ENCODE measurements around the gene TMEM156. TPM values are rescaled to one million over a fixed set of nuclear protein-coding genes. Genes with fewer than 3 reads are reported as not detected.
"Not testable (repeated sequence)": the region's sequence is repeated elsewhere in the genome, so short reads cannot be mapped to it uniquely, and the experiment has no call there.

TMEM156 gene
- polyA plus RNA-seq, 3 donors = 0.31 to 1.1 (median 0.43) TPM

DNA sequence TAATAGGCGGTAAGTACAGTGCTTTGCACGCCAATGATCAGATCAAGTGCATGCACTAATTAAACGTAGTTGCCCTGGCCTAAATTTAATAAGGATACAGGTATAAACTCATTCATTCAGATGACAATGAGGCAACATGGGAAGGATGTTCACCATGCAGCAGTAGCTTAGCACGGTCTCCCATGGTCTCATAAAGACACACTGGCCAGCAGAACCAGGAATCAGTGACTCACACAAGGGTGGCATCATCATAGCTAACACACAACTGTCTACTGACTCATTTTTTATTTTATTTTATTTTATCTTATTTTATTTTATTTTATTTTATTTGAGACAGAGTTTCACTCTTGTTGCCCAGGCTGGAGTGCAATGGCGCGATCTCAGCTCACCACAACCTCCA lies 42.7 kb downstream of the TMEM156 start:
- H3K4me3 ChIP-seq (replicated peaks in 1 of 3; ENCODE audit: low read depth in 2 of 3, low read length in 3 of 3) = no peak overlapping the region
- TF ChIP-seq, protein P1, sequence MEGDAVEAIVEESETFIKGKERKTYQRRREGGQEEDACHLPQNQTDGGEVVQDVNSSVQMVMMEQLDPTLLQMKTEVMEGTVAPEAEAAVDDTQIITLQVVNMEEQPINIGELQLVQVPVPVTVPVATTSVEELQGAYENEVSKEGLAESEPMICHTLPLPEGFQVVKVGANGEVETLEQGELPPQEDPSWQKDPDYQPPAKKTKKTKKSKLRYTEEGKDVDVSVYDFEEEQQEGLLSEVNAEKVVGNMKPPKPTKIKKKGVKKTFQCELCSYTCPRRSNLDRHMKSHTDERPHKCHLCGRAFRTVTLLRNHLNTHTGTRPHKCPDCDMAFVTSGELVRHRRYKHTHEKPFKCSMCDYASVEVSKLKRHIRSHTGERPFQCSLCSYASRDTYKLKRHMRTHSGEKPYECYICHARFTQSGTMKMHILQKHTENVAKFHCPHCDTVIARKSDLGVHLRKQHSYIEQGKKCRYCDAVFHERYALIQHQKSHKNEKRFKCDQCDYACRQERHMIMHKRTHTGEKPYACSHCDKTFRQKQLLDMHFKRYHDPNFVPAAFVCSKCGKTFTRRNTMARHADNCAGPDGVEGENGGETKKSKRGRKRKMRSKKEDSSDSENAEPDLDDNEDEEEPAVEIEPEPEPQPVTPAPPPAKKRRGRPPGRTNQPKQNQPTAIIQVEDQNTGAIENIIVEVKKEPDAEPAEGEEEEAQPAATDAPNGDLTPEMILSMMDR (IDR thresholded peaks at IDR 0.05) = no peak
- no peak overlapping the region for H3K4me3 Mint-ChIP-seq

DNA sequence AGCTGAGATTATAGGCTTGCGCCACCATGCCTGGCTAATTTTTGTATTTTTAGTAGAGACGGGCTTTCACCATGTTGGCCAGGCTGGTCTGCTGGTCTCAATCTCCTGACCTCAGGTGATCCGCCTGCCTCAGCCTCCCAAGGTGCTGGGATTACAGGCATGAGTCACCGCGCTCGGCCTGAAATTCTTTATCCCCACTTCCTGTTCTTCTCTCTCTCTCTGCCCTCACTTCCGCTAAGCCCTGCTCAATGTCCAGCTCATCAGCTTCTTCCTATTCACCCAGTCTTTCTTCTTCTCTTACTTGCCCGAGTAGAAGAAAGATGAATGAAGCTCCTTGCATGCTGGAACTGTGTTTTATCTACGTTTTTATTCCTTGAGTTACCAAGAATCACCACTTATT lies 43.9 kb downstream of the TMEM156 start:
- H3K9me3 ChIP-seq (replicated peaks in 1 of 2; ENCODE audit: control insufficient read depth in 1 of 2, insufficient read depth in 1 of 2, low read length in 2 of 2); H3K4me3 ChIP-seq (replicated peaks in 1 of 3; ENCODE audit: low read depth in 2 of 3, low read length in 3 of 3); H3K27ac ChIP-seq (ENCODE audit: low read depth in 1 of 2, low read length in 2 of 2); H3K27me3 Mint-ChIP-seq (ENCODE audit: low read depth in 3 of 3); H3K27ac Mint-ChIP-seq; H3K4me1 ChIP-seq (ENCODE audit: control insufficient read depth in 1 of 2, insufficient read depth in 2 of 2, low read length in 2 of 2); H3K27me3 ChIP-seq (ENCODE audit: control insufficient read depth in 2 of 2, insufficient read depth in 2 of 2, low read length in 2 of 2); H3K4me3 Mint-ChIP-seq; H3K4me2 ChIP-seq (replicated peaks; ENCODE audit: extremely low read depth, low read length, poor library complexity, severe bottlenecking); H3K36me3 Mint-ChIP-seq; H3K9me3 Mint-ChIP-seq; H4K20me1 ChIP-seq (ENCODE audit: insufficient read depth, low read length); H2AFZ ChIP-seq (ENCODE audit: insufficient read depth, low read depth, low read length, poor library complexity, severe bottlenecking); H3K9ac ChIP-seq (ENCODE audit: insufficient read depth, low read length, poor library complexity, severe bottlenecking); H3K79me2 ChIP-seq (ENCODE audit: insufficient read depth, low read length); H3K36me3 ChIP-seq (replicated peaks in 1 of 2; ENCODE audit: control insufficient read depth in 1 of 2, insufficient read depth in 2 of 2, low read length in 2 of 2): not testable (repeated sequence)
- H3K4me1 Mint-ChIP-seq = peaks cover 17% of the 10 kb centered on the region
- intact Hi-C loops (cut with micrococcal nuclease) = loop anchor here in 1 of 2 donors (10.0 kb wide), 1 partner anchor 56 kb away; no protein-coding TSS in a partner anchor
- WGBS (ENCODE audit: insufficient coverage) = 100% methylated on average over 1 of the region's 9 CpGs
- DNase-seq = peak in 2 of 3 donors; percentile 3 to 56

More for the DNA sequence above, 42.7 kb downstream of the TMEM156 start:
- H4K20me1 ChIP-seq (ENCODE audit: insufficient read depth, low read length) = no peaks in the 10 kb centered on the region
- Mint-ChIP-seq H3K4me1 (peaks cover 15% of the 10 kb centered on the region), H3K9me3 (peaks cover 0 to 4% (median 0%) of the 10 kb centered on the region in 7 donors), H3K27me3 (ENCODE audit: low read depth in 3 of 3) (no peaks in the 10 kb centered on the region), H3K27ac (peak overlapping the region in 1 of 7 donors; percentile 34), H3K36me3 (peaks cover under 1 to 1% of the 10 kb centered on the region in 2 donors)
- no peak overlapping the region for H3K9ac ChIP-seq (ENCODE audit: insufficient read depth, low read length, poor library complexity, severe bottlenecking)
- H3K27me3 ChIP-seq (ENCODE audit: control insufficient read depth in 2 of 2, insufficient read depth in 2 of 2, low read length in 2 of 2) = no peaks in the 10 kb centered on the region
- H3K79me2 ChIP-seq (ENCODE audit: insufficient read depth, low read length) = no peaks in the 10 kb centered on the region
- no peak overlapping the region for H3K27ac ChIP-seq (ENCODE audit: low read depth in 1 of 2, low read length in 2 of 2)
- H3K36me3 ChIP-seq (replicated peaks in 1 of 2; ENCODE audit: control insufficient read depth in 1 of 2, insufficient read depth in 2 of 2, low read length in 2 of 2) = no peaks in the 10 kb centered on the region
- peak in 1 of 3 donors; percentile 12 for DNase-seq
- no peak overlapping the region for H2AFZ ChIP-seq (ENCODE audit: insufficient read depth, low read depth, low read length, poor library complexity, severe bottlenecking)
- no peak overlapping the region for H3K4me2 ChIP-seq (replicated peaks; ENCODE audit: extremely low read depth, low read length, poor library complexity, severe bottlenecking)
- no peaks in the 10 kb centered on the region for H3K9me3 ChIP-seq (replicated peaks in 1 of 2; ENCODE audit: control insufficient read depth in 1 of 2, insufficient read depth in 1 of 2, low read length in 2 of 2)
- WGBS (ENCODE audit: insufficient coverage) = 100% methylated on average over 1 of the region's 6 CpGs
- intact Hi-C loops (cut with micrococcal nuclease) = loop anchor here in 1 of 2 donors (10.0 kb wide), 1 partner anchor 55 kb away; no protein-coding TSS in a partner anchor
- H3K4me1 ChIP-seq (ENCODE audit: control insufficient read depth in 1 of 2, insufficient read depth in 2 of 2, low read length in 2 of 2) = peaks cover 6 to 7% of the 10 kb centered on the region in 2 donors

All from CD14-positive monocyte (primary cell).